ENCODE measurements around the gene BCAT1.
"Not testable (repeated sequence)": the region's sequence is repeated elsewhere in the genome, so short reads cannot be mapped to it uniquely, and the experiment has no call there.

BCAT1 gene

GRCh38 chr12:24948757-24949722 is at the start of gene BCAT1:
TSS of gene BCAT1 (minus strand) at chr12:24949101. CDS start at chr12:24948932, 169 bp downstream.
- DNase-seq = no peak

GRCh38 chr12:24997970-24998582 is 49.2 kb upstream of the BCAT1 start:
- DNase-seq = no peak

- DNase-seq = no peak
Measured at GRCh38 chr12:24997496-24997895, 48.6 kb upstream of the BCAT1 start.

GRCh38 chr12:24996820-24997219 is 47.9 kb upstream of the BCAT1 start:
- no peak for DNase-seq

GRCh38 chr12:24996102-24996797 is 47.3 kb upstream of the BCAT1 start:
- DNase-seq = no peak

- no peak for DNase-seq
Measured at GRCh38 chr12:24993793-24994192, 44.9 kb upstream of the BCAT1 start.

GRCh38 chr12:24991209-24992049 is 42.5 kb upstream of the BCAT1 start:
- no peak for DNase-seq

- DNase-seq = no peak
Measured at GRCh38 chr12:24989216-24989615, 40.3 kb upstream of the BCAT1 start.

GRCh38 chr12:24982250-24982649 is 33.3 kb upstream of the BCAT1 start:
- no peak for DNase-seq

- no peak for DNase-seq
Measured at GRCh38 chr12:24979976-24980730, 31.3 kb upstream of the BCAT1 start.

- DNase-seq = no peak
Measured at GRCh38 chr12:24979329-24979728, 30.4 kb upstream of the BCAT1 start.

- no peak for DNase-seq
Measured at GRCh38 chr12:24977711-24978110, 28.8 kb upstream of the BCAT1 start.

- no peak for DNase-seq
Measured at GRCh38 chr12:24977060-24977459, 28.2 kb upstream of the BCAT1 start.

- no peak for DNase-seq
Measured at GRCh38 chr12:24975425-24975824, 26.5 kb upstream of the BCAT1 start.

GRCh38 chr12:24974216-24974615 is 25.3 kb upstream of the BCAT1 start:
- DNase-seq = no peak

GRCh38 chr12:24972078-24972477 is 23.2 kb upstream of the BCAT1 start:
- no peak for DNase-seq

- no peak for DNase-seq
Measured at GRCh38 chr12:24970177-24970576, 21.3 kb upstream of the BCAT1 start.

GRCh38 chr12:24966951-24967564 is 18.2 kb upstream of the BCAT1 start:
- DNase-seq = no peak

- DNase-seq = no peak
Measured at GRCh38 chr12:24964342-24964741, 15.4 kb upstream of the BCAT1 start.

GRCh38 chr12:24960222-24960855 is 11.4 kb upstream of the BCAT1 start:
- DNase-seq = no peak

GRCh38 chr12:24956351-24956750 is 7.5 kb upstream of the BCAT1 start:
- DNase-seq = not testable (repeated sequence)
